Subcutaneous abdominal adipose tissue (tissue), 5 donors: Measurements from ENCODE around the gene ZNF511.

Experiments
- H3K27ac ChIP-seq: one replicate; pipeline ENCODE4 v1.7.0; 2013; ENCODE audit warnings: low read depth, mild to moderate bottlenecking, inconsistent platforms, low read length, moderate library complexity
- H3K27me3 ChIP-seq, 5 donors: one replicate each; pipeline ENCODE4 v1.7.0; 2013; ENCODE audit warnings: low read length in 5 of 5, inconsistent platforms in 1 of 5; ENCODE audit not compliant: control insufficient read depth in 5 of 5, insufficient read depth in 4 of 5
- H3K36me3 ChIP-seq, 5 donors: one replicate each; pipeline ENCODE4 v1.7.0; 2013; ENCODE audit warnings: low read length in 5 of 5; ENCODE audit not compliant: control insufficient read depth in 5 of 5, insufficient read depth in 5 of 5
- H3K4me1 ChIP-seq, 5 donors: one replicate each; pipeline ENCODE4 v1.7.0; 2013; ENCODE audit warnings: low read length in 5 of 5, mild to moderate bottlenecking in 3 of 5, moderate library complexity in 1 of 5; ENCODE audit not compliant: control insufficient read depth in 5 of 5, insufficient read depth in 5 of 5
- H3K4me3 ChIP-seq, 5 donors: one replicate each; pipeline ENCODE4 v1.7.0; 2013; ENCODE audit warnings: low read length in 5 of 5, low read depth in 1 of 5
- H3K9ac ChIP-seq, 5 donors: one replicate each; pipeline ENCODE4 v1.7.0; 2013; ENCODE audit warnings: low read length in 5 of 5, mild to moderate bottlenecking in 4 of 5, moderate library complexity in 3 of 5
- H3K9me3 ChIP-seq, 5 donors: one replicate each; pipeline ENCODE4 v1.7.0; 2013; ENCODE audit warnings: low read length in 5 of 5; ENCODE audit not compliant: control insufficient read depth in 5 of 5
- donor health status: healthy.
- donor health status: healthy.
- donor health status: healthy.
- donor health status: healthy.
- donor health status: healthy.

The ZNF511 gene

GRCh38 chr10:133329491-133330202 is 20.9 kb downstream of the ZNF511 start:
- Histone ChIP-seq H3K36me3 (no peaks in the 10 kb centered on the region), H3K27me3 (peaks cover 45 to 70% (median 46%) of the 10 kb centered on the region in 5 donors), H3K9me3 (no peaks in the 10 kb centered on the region), H3K4me3 (peak overlapping the region in 2 of 5 donors; percentile 14 to 44), H3K27ac (no peak overlapping the region), H3K9ac (no peak overlapping the region), H3K4me1 (peaks cover 0 to 22% (median 18%) of the 10 kb centered on the region in 5 donors)

GRCh38 chr10:133332936-133333699 is 24.4 kb downstream of the ZNF511 start:
- H3K27me3 ChIP-seq = peaks cover 33 to 72% (median 45%) of the 10 kb centered on the region in 5 donors
- no peaks in the 10 kb centered on the region for H3K36me3 ChIP-seq
- no peak overlapping the region for H3K27ac ChIP-seq
- H3K9ac ChIP-seq = no peak overlapping the region
- no peak overlapping the region for H3K4me3 ChIP-seq
- no peaks in the 10 kb centered on the region for H3K9me3 ChIP-seq
- H3K4me1 ChIP-seq = peaks cover 0 to 28% (median 16%) of the 10 kb centered on the region in 5 donors

- Histone ChIP-seq H3K36me3 (no peaks in the 10 kb centered on the region), H3K4me1 (peaks cover 0 to 28% (median 16%) of the 10 kb centered on the region in 5 donors), H3K9ac (no peak overlapping the region), H3K4me3 (peak overlapping the region in 3 of 5 donors; percentile 40 to 52 (median 41)), H3K27ac (no peak overlapping the region), H3K9me3 (no peaks in the 10 kb centered on the region), H3K27me3 (peaks cover 32 to 73% (median 47%) of the 10 kb centered on the region in 5 donors)
Observed at GRCh38 chr10:133334503-133335245, 26.0 kb downstream of the ZNF511 start.

GRCh38 chr10:133335246-133336117 is 26.8 kb downstream of the ZNF511 start:
- peak overlapping the region in 2 of 5 donors; percentile 39 to 42 for H3K9ac ChIP-seq

DNA sequence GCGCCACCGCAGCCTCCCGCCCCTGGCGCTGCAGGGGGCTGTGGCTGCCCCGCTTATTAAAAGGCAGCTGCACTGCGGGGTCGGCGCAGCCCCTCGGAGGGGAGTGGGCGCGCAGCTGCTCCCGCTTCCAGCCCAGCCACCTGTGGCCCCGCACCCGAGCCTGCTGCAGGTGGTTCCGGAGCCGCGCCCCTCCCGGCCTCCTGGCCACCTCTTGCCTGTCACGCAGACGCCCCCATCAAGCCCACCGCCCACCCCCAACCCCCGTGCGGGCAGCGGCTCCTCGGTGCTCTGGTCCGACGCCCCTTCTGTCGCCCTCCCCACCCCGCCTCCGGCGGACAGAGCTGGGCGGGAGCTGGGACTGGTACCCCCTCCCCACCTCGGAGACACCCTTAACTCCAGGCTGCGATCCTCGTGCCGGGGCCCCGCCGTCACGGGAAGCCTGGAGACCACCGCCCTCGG is 27.4 kb downstream of the ZNF511 start:
- H3K27ac ChIP-seq = no peak overlapping the region
- no peaks in the 10 kb centered on the region for H3K36me3 ChIP-seq
- H3K9me3 ChIP-seq = no peaks in the 10 kb centered on the region
- peaks cover 29 to 73% (median 51%) of the 10 kb centered on the region in 5 donors for H3K27me3 ChIP-seq
- H3K9ac ChIP-seq = no peak overlapping the region
- H3K4me1 ChIP-seq = peaks cover 0 to 25% (median 13%) of the 10 kb centered on the region in 5 donors
- H3K4me3 ChIP-seq = peak overlapping the region in 1 of 5 donors; percentile 52

More at GRCh38 chr10:133335246-133336117, 26.8 kb downstream of the ZNF511 start:
- no peaks in the 10 kb centered on the region for H3K36me3 ChIP-seq
- H3K27me3 ChIP-seq = peaks cover 32 to 74% (median 51%) of the 10 kb centered on the region in 5 donors
- peak overlapping the region in 3 of 5 donors; percentile 40 to 52 (median 41) for H3K4me3 ChIP-seq
- H3K4me1 ChIP-seq = peaks cover 0 to 25% (median 13%) of the 10 kb centered on the region in 5 donors
- H3K9me3 ChIP-seq = no peaks in the 10 kb centered on the region
- no peak overlapping the region for H3K27ac ChIP-seq

DNA sequence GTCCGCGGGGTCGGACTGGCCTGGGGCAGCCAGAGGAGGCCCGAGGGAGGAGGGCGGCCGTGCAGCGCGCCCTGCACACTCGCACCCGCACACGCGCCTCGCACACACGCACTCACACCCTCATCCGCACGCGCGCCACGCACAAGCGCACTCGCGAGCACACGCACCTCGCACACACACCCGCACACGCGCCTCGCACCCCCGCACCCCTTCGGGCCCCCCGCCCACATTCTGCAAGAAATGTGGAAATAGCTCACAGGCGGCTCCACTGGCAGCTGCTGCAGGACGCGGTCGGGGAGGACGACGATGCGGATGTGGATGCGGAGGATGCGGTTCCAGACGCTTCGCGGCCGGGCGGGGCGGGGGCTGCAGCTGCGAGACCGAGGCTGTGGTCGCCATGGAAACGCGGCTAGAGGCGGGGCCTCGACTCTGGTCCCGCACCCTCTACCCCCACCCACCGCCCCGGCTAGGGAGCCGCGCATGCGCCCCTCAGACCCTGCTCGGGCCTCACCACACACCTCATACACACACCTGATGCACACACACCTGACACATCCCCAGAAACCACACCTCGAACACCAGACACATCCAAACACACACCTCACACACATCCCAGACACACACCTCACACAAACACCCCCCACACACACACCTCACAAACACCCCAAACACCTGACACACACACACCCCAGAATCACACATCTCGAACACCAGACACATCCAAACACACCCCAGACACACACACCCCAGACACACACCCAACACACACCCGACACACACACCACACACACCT is 28.1 kb downstream of the ZNF511 start, which contains the start of gene CALY:
TSS of gene CALY (minus strand) at position 320 of the 793 bp plus-strand sequence. CDS start 7,907 bp downstream, outside the sequence.
- no peaks in the 10 kb centered on the region for H3K36me3 ChIP-seq
- H3K27me3 ChIP-seq = peaks cover 29 to 76% (median 51%) of the 10 kb centered on the region in 5 donors
- no peak within 1 kb of the TSS for H3K9ac ChIP-seq
- peaks cover 0 to 25% (median 13%) of the 10 kb centered on the region in 5 donors for H3K4me1 ChIP-seq
- H3K9me3 ChIP-seq = no peaks in the 10 kb centered on the region
- H3K27ac ChIP-seq = no peak within 1 kb of the TSS
- H3K4me3 ChIP-seq = peak within 1 kb of the TSS in 1 of 5 donors; percentile 52

- no peak overlapping the region for H3K9ac ChIP-seq
- no peak overlapping the region for H3K27ac ChIP-seq
- no peaks in the 10 kb centered on the region for H3K9me3 ChIP-seq
- peaks cover 0 to 25% (median 13%) of the 10 kb centered on the region in 5 donors for H3K4me1 ChIP-seq
- no peaks in the 10 kb centered on the region for H3K36me3 ChIP-seq
- H3K27me3 ChIP-seq = peaks cover 27 to 74% (median 51%) of the 10 kb centered on the region in 5 donors
- no peak overlapping the region for H3K4me3 ChIP-seq
Observed at GRCh38 chr10:133337370-133337725, 28.6 kb downstream of the ZNF511 start.

DNA sequence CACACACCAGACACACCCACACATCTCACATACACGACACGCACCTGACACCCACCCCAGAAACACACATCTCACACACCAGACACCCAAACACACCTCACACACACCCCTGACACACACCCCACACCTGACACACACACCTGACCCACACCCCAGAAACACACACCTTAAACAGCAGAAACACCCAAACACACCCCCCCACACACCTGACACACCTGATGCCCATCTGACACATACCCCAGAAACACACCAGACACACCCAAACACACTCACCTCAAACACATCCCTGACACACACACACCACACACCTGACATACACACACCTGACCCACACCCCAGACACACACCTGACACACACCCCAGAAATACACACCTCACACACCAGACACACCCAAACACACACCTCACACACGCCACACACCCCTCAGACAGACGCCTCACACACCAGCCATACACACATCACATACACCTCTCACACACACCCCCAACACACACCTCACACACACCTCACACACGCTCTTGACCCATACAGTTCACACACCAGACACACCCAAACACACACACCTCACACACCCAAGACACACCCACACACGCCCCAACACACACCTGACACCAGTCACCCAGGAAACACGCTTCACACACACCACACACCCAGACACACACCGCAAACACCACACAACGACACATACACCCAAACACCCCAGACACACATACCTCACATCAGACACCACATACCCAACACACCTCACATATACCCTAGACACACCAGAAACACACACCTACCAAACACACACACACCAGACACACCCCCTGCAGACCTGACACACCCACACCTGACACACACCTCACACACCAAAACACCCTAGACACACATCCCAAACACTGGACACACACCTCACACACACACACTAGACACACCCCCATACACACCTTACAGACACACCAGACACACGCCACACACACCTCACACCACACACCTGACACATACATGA is 29.7 kb downstream of the ZNF511 start:
- no peak overlapping the region for H3K9ac ChIP-seq
- peaks cover 26 to 73% (median 56%) of the 10 kb centered on the region in 5 donors for H3K27me3 ChIP-seq
- peaks cover 0 to 25% (median 13%) of the 10 kb centered on the region in 5 donors for H3K4me1 ChIP-seq
- H3K9me3 ChIP-seq = no peaks in the 10 kb centered on the region
- no peak overlapping the region for H3K4me3 ChIP-seq
- no peaks in the 10 kb centered on the region for H3K36me3 ChIP-seq
- no peak overlapping the region for H3K27ac ChIP-seq
